Measurements from ENCODE around the gene ROR1. TPM values are rescaled to one million over a fixed set of nuclear protein-coding genes. Genes with fewer than 3 reads are reported as not detected.
A peak's percentile ranks its signal among the peaks of the same experiment; 100 is the strongest.
"Not testable (repeated sequence)": the region's sequence is repeated elsewhere in the genome, so short reads cannot be mapped to it uniquely, and the experiment has no call there.

The ROR1 gene
- total RNA-seq, 5 donors from 2014 or later (not counting 1 experiment from before 2014, with no cell fraction given), result 0.15 to 2.0 (median 0.33) TPM; not detected in 1

DNA sequence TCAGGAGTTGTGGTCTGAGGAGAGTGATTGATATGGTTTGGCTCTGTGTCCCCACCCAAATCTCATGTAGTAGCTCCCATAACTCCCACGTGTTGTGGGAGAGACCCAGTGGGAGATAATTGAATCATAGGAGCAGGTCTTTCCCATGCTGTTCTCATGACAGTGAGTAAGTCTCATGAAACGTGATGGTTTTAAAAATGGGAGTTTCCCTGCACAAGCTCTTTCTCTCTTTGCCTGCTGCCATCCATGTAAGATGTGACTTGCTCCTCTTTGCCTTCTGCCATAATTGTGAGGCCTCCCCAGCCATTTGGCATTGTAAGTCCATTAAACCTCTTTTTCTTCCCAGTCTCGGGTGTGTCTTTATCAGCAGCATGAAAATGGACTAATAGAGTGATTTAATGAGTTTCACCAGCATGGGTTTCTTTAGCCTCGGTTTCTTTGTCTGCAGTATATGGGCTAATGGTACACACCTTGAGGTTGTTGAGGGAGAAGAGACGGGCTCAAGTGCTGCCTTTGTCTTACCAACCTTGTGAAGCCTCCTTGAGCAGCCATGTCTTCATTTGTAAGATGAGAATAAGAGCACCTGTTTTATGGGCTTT, 42.5 kb downstream of the ROR1 start:
- H3K9me3 ChIP-seq; H3K36me3 Mint-ChIP-seq; CTCF ChIA-PET; H3K27ac Mint-ChIP-seq; H3K27me3 ChIP-seq (replicated peaks in 1 of 2; ENCODE audit: control insufficient read depth in 2 of 2, extremely low read depth in 1 of 2, insufficient read depth in 2 of 2, low read length in 1 of 2); H3K4me1 ChIP-seq (ENCODE audit: control insufficient read depth in 1 of 2, extremely low read depth in 1 of 2, insufficient read depth in 2 of 2, low read length in 2 of 2); POLR2A ChIA-PET; H3K4me3 ChIP-seq (ENCODE audit: control insufficient read depth in 1 of 2, extremely low read depth in 1 of 2, low read length in 1 of 2); H3K27ac ChIP-seq (ENCODE audit: low read length); H3K36me3 ChIP-seq (ENCODE audit: control insufficient read depth in 2 of 2, extremely low read depth in 1 of 2, insufficient read depth in 1 of 2, low read length in 1 of 2); H3K4me1 Mint-ChIP-seq; DNase-seq; H3K4me3 Mint-ChIP-seq; H3K9me3 Mint-ChIP-seq; ATAC-seq (replicated peaks in 1 of 4): not testable (repeated sequence)
- WGBS (ENCODE audit: insufficient coverage), result 70% methylated on average over 2 of the region's 5 CpGs
- peaks cover 8 to 19% of the 10 kb centered on the region in 2 donors for H3K27me3 Mint-ChIP-seq

DNA sequence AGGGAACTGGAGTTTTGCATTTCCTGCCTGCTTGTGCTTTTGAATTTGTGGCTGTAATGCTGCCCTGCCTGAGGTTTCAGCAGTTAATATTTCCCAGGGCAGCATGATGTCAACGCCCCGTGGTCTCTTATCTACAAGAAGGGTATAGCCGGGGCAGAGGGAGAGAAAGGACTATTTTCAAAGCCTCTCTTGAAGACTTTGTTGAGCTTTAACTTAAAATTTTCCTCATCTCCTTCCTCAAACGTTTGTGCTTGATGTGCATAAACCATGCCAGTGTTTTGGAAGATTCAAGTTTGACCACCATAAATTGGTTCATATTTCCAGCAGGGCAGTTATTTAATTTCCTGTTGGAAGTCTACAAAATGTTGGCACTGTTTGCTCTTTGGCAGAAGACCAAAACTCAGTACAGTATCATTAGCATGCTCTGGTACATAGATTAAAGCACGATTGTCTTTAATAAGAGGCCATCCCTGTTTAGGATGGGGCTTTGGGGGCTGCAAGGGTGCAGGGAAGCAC, 43.4 kb downstream of the ROR1 start:
- Histone ChIP-seq H3K36me3 (ENCODE audit: control insufficient read depth in 2 of 2, extremely low read depth in 1 of 2, insufficient read depth in 1 of 2, low read length in 1 of 2) (no peaks in the 10 kb centered on the region), H3K4me3 (ENCODE audit: control insufficient read depth in 1 of 2, extremely low read depth in 1 of 2, low read length in 1 of 2) (no peak overlapping the region), H3K27ac (ENCODE audit: low read length) (no peak overlapping the region), H3K27me3 (replicated peaks in 1 of 2; ENCODE audit: control insufficient read depth in 2 of 2, extremely low read depth in 1 of 2, insufficient read depth in 2 of 2, low read length in 1 of 2) (no peaks in the 10 kb centered on the region), H3K4me1 (ENCODE audit: control insufficient read depth in 1 of 2, extremely low read depth in 1 of 2, insufficient read depth in 2 of 2, low read length in 2 of 2) (no peaks in the 10 kb centered on the region), H3K9me3 (no peaks in the 10 kb centered on the region)
- no peaks in the 10 kb centered on the region for H3K36me3 Mint-ChIP-seq
- H3K9me3 Mint-ChIP-seq, result peaks cover 0 to 7% (median 4%) of the 10 kb centered on the region in 3 donors
- H3K27me3 Mint-ChIP-seq, result peaks cover 8 to 19% of the 10 kb centered on the region in 2 donors
- POLR2A ChIA-PET, result no interaction called here
- DNase-seq, result no peak
- no CpG with 5 or more reads among the region's 5 CpGs for WGBS (ENCODE audit: insufficient coverage)
- no peak overlapping the region for H3K27ac Mint-ChIP-seq
- H3K4me1 Mint-ChIP-seq, result no peaks in the 10 kb centered on the region
- no peak for ATAC-seq (replicated peaks in 1 of 4)
- CTCF ChIA-PET, result no interaction called here
- no peak overlapping the region for H3K4me3 Mint-ChIP-seq

DNA sequence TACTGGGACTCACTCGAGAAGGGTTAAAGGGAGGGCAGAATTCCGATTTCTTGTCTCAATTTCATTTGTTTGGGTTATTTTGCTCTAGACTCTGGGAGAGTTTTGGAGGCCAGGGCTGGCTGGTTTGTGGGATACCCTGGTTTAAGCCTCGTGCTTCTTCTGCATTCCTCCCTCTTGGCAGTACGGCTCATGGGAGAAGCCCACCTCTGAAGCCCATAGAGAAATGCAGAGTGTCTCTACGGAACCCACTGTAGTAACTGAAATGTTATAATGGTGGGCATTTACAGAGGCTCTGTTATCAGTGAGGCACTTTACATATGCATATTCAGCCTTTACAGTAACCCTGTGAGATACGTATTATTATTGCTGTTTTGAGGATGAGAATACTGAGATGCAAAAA, 43.9 kb downstream of the ROR1 start:
- H3K36me3 ChIP-seq (ENCODE audit: control insufficient read depth in 2 of 2, extremely low read depth in 1 of 2, insufficient read depth in 1 of 2, low read length in 1 of 2), result no peaks in the 10 kb centered on the region
- Mint-ChIP-seq H3K4me3 (no peak overlapping the region), H3K36me3 (no peaks in the 10 kb centered on the region), H3K27me3 (peaks cover 9 to 19% of the 10 kb centered on the region in 2 donors), H3K4me1 (no peaks in the 10 kb centered on the region), H3K9me3 (peaks cover 0 to 7% (median 4%) of the 10 kb centered on the region in 3 donors), H3K27ac (peak overlapping the region in 1 of 2 donors; percentile 74)
- no CpG with 5 or more reads among the region's 6 CpGs for WGBS (ENCODE audit: insufficient coverage)
- H3K9me3 ChIP-seq, result no peaks in the 10 kb centered on the region
- ChIA-PET POLR2A (no interaction called here), CTCF (no interaction called here)
- no peak for ATAC-seq (replicated peaks in 1 of 4)
- H3K27ac ChIP-seq (ENCODE audit: low read length), result no peak overlapping the region
- H3K4me3 ChIP-seq (ENCODE audit: control insufficient read depth in 1 of 2, extremely low read depth in 1 of 2, low read length in 1 of 2), result no peak overlapping the region
- no peaks in the 10 kb centered on the region for H3K27me3 ChIP-seq (replicated peaks in 1 of 2; ENCODE audit: control insufficient read depth in 2 of 2, extremely low read depth in 1 of 2, insufficient read depth in 2 of 2, low read length in 1 of 2)
- H3K4me1 ChIP-seq (ENCODE audit: control insufficient read depth in 1 of 2, extremely low read depth in 1 of 2, insufficient read depth in 2 of 2, low read length in 2 of 2), result no peaks in the 10 kb centered on the region
- no peak for DNase-seq

DNA sequence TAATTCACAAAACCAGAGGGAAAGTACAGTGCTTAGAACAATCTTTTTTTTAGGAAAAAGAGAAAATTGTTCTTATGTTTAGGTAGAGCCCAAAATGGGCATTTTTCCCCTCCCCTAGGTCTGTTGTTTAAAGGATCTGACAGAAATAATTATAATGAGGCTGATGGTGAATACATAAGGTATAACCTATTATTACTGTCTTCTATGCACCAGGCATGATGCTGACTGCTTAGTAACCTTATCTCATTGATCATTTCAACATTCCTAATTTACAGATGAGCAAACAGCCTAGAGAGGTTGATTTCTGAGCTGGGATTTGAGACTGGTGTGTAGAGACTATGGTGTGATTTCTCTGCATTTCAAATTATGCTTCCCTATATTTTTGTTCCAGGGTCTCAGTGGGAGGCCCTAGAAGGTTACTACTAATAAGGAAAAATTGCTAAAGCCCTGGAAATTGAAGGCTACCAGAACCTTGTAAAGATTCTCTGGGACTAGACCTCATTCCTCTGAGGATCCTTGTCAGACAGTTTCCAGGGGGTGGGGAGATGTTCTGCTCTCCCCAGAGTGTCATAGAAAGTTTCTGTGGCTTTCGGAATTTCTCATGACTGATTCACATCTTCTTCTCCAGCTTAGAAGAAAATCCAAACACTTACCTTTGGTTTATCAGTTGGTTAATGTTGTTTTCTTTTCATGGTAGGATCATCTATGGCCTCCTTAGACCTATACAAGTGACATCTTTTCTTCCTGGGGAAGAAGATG, 44.9 kb downstream of the ROR1 start:
- Histone ChIP-seq H3K9me3 (no peaks in the 10 kb centered on the region), H3K36me3 (ENCODE audit: control insufficient read depth in 2 of 2, extremely low read depth in 1 of 2, insufficient read depth in 1 of 2, low read length in 1 of 2) (no peaks in the 10 kb centered on the region), H3K27me3 (replicated peaks in 1 of 2; ENCODE audit: control insufficient read depth in 2 of 2, extremely low read depth in 1 of 2, insufficient read depth in 2 of 2, low read length in 1 of 2) (no peaks in the 10 kb centered on the region), H3K4me3 (ENCODE audit: control insufficient read depth in 1 of 2, extremely low read depth in 1 of 2, low read length in 1 of 2) (no peak overlapping the region), H3K27ac (ENCODE audit: low read length) (no peak overlapping the region), H3K4me1 (ENCODE audit: control insufficient read depth in 1 of 2, extremely low read depth in 1 of 2, insufficient read depth in 2 of 2, low read length in 2 of 2) (no peaks in the 10 kb centered on the region)
- ATAC-seq (replicated peaks in 1 of 4) (no peak), DNase-seq (no peak)
- H3K36me3 Mint-ChIP-seq, result no peaks in the 10 kb centered on the region
- H3K27me3 Mint-ChIP-seq, result peaks cover 12 to 19% of the 10 kb centered on the region in 2 donors
- CTCF ChIA-PET, result interaction anchor here in 1 of 2 donors (1.0 kb wide), 1 partner anchor 25 kb away, joined by 3 read pairs; no protein-coding TSS in a partner anchor
- H3K4me3 Mint-ChIP-seq, result no peak overlapping the region
- no CpG with 5 or more reads among the region's 1 CpG for WGBS (ENCODE audit: insufficient coverage)
- H3K9me3 Mint-ChIP-seq, result peaks cover 0 to 7% (median 4%) of the 10 kb centered on the region in 3 donors
- H3K27ac Mint-ChIP-seq, result no peak overlapping the region
- H3K4me1 Mint-ChIP-seq, result no peaks in the 10 kb centered on the region
- POLR2A ChIA-PET, result no interaction called here

DNA sequence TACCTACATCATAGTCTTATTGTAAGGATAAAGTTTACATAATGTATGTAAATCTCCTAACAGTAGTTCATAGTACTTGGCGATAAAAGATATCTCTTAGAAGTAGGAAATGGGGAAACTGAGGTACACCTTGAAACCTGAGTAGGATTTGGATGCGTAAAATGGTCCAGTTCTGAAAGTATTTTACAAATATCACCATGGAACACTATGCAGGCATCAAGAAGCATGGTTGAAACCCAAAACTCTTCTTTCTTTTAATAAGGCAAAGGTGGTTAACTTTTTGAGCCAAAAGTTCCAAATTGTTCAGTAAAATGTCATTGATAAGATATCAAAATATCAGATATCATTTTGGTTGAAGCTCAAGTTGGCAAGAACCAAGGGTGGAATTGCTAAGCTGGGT, 46.0 kb downstream of the ROR1 start:
- peaks cover 12 to 19% of the 10 kb centered on the region in 2 donors for H3K27me3 Mint-ChIP-seq
- H3K36me3 ChIP-seq (ENCODE audit: control insufficient read depth in 2 of 2, extremely low read depth in 1 of 2, insufficient read depth in 1 of 2, low read length in 1 of 2), result no peaks in the 10 kb centered on the region
- peaks cover 0 to 7% (median 4%) of the 10 kb centered on the region in 3 donors for H3K9me3 Mint-ChIP-seq
- no peaks in the 10 kb centered on the region for H3K27me3 ChIP-seq (replicated peaks in 1 of 2; ENCODE audit: control insufficient read depth in 2 of 2, extremely low read depth in 1 of 2, insufficient read depth in 2 of 2, low read length in 1 of 2)
- no peak overlapping the region for H3K4me3 ChIP-seq (ENCODE audit: control insufficient read depth in 1 of 2, extremely low read depth in 1 of 2, low read length in 1 of 2)
- no peaks in the 10 kb centered on the region for H3K4me1 Mint-ChIP-seq
- no peaks in the 10 kb centered on the region for H3K36me3 Mint-ChIP-seq
- no peaks in the 10 kb centered on the region for H3K9me3 ChIP-seq
- WGBS (ENCODE audit: insufficient coverage), result no CpG with 5 or more reads among the region's 2 CpGs
- no peaks in the 10 kb centered on the region for H3K4me1 ChIP-seq (ENCODE audit: control insufficient read depth in 1 of 2, extremely low read depth in 1 of 2, insufficient read depth in 2 of 2, low read length in 2 of 2)
- no peak overlapping the region for H3K4me3 Mint-ChIP-seq
- DNase-seq (no peak), ATAC-seq (replicated peaks in 1 of 4) (no peak)
- POLR2A ChIA-PET, result no interaction called here
- no peak overlapping the region for H3K27ac ChIP-seq (ENCODE audit: low read length)
- no peak overlapping the region for H3K27ac Mint-ChIP-seq
- CTCF ChIA-PET, result interaction anchor here in 1 of 2 donors (1.0 kb wide), 1 partner anchor 24 kb away, joined by 3 read pairs; no protein-coding TSS in a partner anchor

DNA sequence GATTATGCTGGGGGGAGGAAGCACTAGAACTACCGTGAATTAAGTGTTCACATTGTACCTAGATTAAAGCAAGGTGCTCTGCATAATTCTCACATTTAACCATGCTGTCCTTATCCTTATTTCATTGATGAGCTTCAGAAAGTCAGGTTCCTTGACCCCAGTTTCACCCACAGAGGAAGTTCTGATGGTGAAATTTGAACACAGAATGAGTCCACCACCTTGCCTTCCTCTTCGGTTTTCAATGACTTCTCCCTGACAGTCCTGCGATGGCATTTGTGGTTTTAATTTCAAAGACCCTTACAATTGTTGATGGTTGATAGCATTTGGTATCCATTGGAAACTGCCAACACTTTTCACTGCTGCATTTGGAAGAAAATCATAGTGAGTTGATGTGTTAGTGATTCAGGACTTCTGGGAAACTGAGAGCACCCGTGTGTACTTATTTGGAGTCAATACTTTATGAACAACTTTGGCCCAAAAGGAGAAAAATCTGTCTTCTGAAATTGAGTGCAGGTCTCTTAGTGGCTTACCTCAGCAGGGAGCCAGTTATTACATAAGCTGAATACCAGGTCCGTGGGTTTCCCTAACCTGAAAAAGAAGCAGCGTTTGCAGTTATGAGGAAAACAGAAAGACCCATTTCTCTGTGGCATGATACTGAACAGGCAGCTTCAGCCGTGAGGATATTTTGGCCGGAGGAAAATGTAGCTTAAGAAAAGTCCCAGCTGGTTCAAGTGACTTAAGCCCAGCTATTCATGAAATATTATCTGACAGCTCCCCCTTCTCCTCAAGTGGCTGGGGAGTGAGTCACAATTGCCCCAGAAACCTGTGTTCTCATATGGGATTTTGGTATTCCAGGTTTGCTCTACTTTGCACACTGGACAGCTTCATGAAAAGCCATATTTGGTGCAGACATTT, 47.5 kb downstream of the ROR1 start:
- Mint-ChIP-seq H3K9me3 (peaks cover 0 to 8% (median 7%) of the 10 kb centered on the region in 3 donors), H3K27ac (no peak overlapping the region), H3K27me3 (peaks cover 14 to 24% of the 10 kb centered on the region in 2 donors), H3K36me3 (no peaks in the 10 kb centered on the region), H3K4me3 (no peak overlapping the region), H3K4me1 (no peaks in the 10 kb centered on the region)
- Histone ChIP-seq H3K9me3 (no peaks in the 10 kb centered on the region), H3K4me3 (ENCODE audit: control insufficient read depth in 1 of 2, extremely low read depth in 1 of 2, low read length in 1 of 2) (no peak overlapping the region), H3K27ac (ENCODE audit: low read length) (no peak overlapping the region), H3K4me1 (ENCODE audit: control insufficient read depth in 1 of 2, extremely low read depth in 1 of 2, insufficient read depth in 2 of 2, low read length in 2 of 2) (no peaks in the 10 kb centered on the region), H3K27me3 (replicated peaks in 1 of 2; ENCODE audit: control insufficient read depth in 2 of 2, extremely low read depth in 1 of 2, insufficient read depth in 2 of 2, low read length in 1 of 2) (no peaks in the 10 kb centered on the region), H3K36me3 (ENCODE audit: control insufficient read depth in 2 of 2, extremely low read depth in 1 of 2, insufficient read depth in 1 of 2, low read length in 1 of 2) (no peaks in the 10 kb centered on the region)
- ChIA-PET POLR2A (interaction anchor here in 1 of 2 donors (0.6 kb wide), 1 partner anchor 101 kb away, joined by 3 read pairs; no protein-coding TSS in a partner anchor), CTCF (no interaction called here)
- ATAC-seq (replicated peaks in 1 of 4), result no peak
- no peak for DNase-seq
- 83% methylated on average over 2 of the region's 8 CpGs for WGBS (ENCODE audit: insufficient coverage)
